HPDE6-E6E7 (cell line): ENCODE data around the gene INSRR.

Experiments
- DNase-seq: peaks from one replicate; pipeline ENCODE4 v3.0.0; 2011; ENCODE audit warnings: missing footprints; ENCODE audit errors: extremely low spot score

INSRR gene

GRCh38 chr1:156851779-156852417, 7.0 kb downstream of the INSRR start:
- no peak for DNase-seq

- DNase-seq = no peak
These were observed 9.8 kb downstream of the INSRR start for GRCh38 chr1:156849151-156849496.

GRCh38 chr1:156848461-156849150, 10.3 kb downstream of the INSRR start:
- no peak for DNase-seq

- no peak for DNase-seq
These were observed 11.1 kb downstream of the INSRR start for GRCh38 chr1:156847591-156848460.

- no peak for DNase-seq
These were observed 12.3 kb downstream of the INSRR start for GRCh38 chr1:156846643-156847042.

- DNase-seq = no peak
These were observed 12.9 kb downstream of the INSRR start for GRCh38 chr1:156845953-156846545.

GRCh38 chr1:156845055-156845952, 13.6 kb downstream of the INSRR start:
- DNase-seq = no peak

GRCh38 chr1:156844638-156845037, 14.3 kb downstream of the INSRR start:
- DNase-seq = no peak

- no peak for DNase-seq
These were observed 14.8 kb downstream of the INSRR start for GRCh38 chr1:156844102-156844501.

- no peak for DNase-seq
These were observed 16.2 kb downstream of the INSRR start for GRCh38 chr1:156842618-156843300.

- DNase-seq = no peak
These were observed 17.5 kb downstream of the INSRR start for GRCh38 chr1:156841295-156841855.

GRCh38 chr1:156840898-156841279, 18.0 kb downstream of the INSRR start:
- no peak for DNase-seq

- no peak for DNase-seq
These were observed 18.6 kb downstream of the INSRR start for GRCh38 chr1:156840186-156840897.

- no peak for DNase-seq
These were observed 19.3 kb downstream of the INSRR start for GRCh38 chr1:156839426-156840109.

GRCh38 chr1:156838972-156839371, 19.9 kb downstream of the INSRR start:
- DNase-seq = no peak

- DNase-seq = no peak
These were observed 22.0 kb downstream of the INSRR start for GRCh38 chr1:156836892-156837291.

- no peak for DNase-seq
These were observed 22.8 kb downstream of the INSRR start for GRCh38 chr1:156836041-156836654.

GRCh38 chr1:156834322-156834721, 24.6 kb downstream of the INSRR start:
- DNase-seq = no peak

- DNase-seq = no peak
These were observed 25.3 kb downstream of the INSRR start for GRCh38 chr1:156833603-156834002.
